Articular chondrocyte of knee joint (primary cell): Measurements from ENCODE around the gene SFN. TPM values are rescaled to one million over a fixed set of nuclear protein-coding genes. Genes with fewer than 3 reads are reported as not detected.

Experiments used
- small RNA-seq: library from RNA; depleted of rRNA; stranded (forward); fragments of <200 nt; gene quantifications from one replicate; pipeline ENCODE3, GENCODE V24; 2012
- total RNA-seq: library from RNA; depleted of rRNA; stranded (reverse); fragments of >200 nt; gene quantifications from 2 replicates; pipeline ENCODE4 v1.2.3, GENCODE V29; 2012

SFN gene
- total RNA-seq = 0.54 and 0.78 TPM in 2 replicates

DNA sequence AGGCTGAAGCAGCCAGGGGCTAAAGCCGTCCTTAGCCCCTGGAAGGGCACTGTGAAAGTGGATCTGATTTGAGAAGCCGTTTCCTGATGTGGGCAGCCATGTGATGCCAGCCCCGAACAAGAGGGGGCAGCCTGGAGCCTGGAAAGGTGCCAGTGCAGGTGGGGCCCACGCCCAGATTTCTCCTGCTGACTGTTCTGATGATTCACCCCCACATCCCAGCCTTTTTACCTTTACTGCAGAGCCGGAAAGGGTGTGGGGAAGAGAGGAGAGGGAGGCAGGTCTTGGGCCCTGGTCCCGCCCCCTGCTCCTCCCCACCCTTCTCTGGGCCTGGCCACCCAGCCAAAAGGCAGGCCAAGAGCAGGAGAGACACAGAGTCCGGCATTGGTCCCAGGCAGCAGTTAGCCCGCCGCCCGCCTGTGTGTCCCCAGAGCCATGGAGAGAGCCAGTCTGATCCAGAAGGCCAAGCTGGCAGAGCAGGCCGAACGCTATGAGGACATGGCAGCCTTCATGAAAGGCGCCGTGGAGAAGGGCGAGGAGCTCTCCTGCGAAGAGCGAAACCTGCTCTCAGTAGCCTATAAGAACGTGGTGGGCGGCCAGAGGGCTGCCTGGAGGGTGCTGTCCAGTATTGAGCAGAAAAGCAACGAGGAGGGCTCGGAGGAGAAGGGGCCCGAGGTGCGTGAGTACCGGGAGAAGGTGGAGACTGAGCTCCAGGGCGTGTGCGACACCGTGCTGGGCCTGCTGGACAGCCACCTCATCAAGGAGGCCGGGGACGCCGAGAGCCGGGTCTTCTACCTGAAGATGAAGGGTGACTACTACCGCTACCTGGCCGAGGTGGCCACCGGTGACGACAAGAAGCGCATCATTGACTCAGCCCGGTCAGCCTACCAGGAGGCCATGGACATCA, at the start of gene SFN:
TSS of gene SFN (plus strand) at position 369 of the 904 bp plus-strand sequence. CDS start at position 433, 64 bp downstream.

DNA sequence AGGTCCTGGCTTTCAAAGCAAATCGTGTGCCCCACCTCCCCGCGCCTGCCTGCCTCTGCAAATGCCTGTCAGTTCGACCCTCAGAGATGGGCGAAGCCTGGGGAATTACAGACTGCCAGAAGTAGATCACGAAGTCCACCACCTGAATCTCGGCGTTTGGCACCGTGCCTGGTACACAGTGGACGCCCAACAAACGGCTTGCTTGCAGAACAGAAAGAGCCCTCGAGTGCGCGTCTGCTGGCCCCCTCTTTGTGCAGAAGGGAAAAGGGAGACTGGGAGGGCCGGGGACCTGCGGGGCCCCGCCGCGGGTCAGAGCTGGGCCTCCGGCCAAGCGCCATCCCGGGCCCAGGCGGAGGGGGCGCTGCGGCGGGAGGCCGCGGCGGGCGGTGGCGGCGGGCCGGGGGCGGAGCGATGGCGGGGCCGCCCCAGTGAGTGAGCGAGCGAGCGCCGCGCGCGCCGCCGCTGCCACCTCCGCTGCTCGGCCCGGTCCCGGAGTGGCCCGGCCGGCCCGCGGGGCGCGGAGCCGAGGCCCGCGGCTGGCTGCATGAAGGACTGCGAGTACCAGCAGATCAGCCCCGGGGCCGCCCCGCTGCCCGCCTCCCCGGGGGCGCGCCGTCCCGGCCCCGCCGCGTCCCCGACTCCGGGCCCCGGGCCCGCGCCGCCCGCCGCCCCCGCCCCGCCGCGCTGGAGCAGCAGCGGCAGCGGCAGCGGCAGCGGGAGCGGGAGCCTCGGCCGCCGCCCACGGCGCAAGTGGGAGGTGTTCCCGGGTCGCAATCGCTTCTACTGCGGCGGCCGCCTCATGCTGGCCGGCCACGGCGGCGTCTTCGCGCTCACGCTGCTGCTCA, 36.5 kb upstream of the SFN start, which contains the start of gene ZDHHC18:
TSS of gene ZDHHC18 (plus strand) at position 428 of the 845 bp plus-strand sequence. CDS start at position 545, 117 bp downstream.

DNA sequence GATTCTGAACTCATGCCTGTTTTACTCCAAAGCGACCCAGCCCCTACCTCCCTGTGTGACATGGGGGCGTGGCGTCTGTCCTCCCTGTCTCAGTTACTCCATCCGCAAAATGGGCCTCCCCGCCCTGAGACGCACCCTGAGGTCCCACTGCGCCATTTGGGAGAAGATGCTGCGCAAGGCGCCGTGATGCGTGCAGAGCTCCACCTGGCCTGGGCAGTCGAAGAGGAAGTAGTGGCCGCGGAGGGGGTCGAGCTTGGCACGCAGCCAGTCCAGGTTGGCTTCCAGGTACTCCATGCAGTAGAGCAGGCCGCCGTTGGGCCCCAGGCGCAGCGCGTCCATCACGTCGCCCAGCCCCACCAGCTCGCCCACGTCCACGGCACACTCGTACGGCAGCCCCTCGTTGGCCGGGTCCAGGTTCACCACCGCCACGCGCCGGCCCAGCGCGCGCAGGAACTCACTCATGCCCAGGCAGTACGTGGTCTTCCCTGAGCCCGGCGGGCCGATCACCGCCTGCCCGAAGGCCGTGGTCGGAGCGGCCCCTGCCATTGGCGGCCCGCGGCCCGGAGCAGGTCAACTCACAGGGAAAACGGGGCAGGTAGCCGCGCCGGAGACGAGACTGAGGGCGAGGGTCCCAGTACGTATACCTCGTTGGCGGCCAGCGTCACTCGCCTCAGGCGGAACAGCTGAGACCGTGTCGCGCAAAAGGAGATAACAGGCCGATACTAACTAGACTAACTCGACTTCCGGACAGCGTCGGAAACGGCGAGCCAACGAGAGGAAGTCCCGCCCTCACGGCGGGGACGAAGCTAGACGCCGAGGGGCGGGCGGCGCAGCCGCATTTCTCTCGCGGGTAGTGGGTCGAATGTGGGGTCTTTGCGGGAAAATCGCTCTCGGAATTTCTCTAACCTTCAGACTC, 26.9 kb downstream of the SFN start, which contains the start of gene GPN2:
TSS of gene GPN2 (minus strand) at position 733 of the 916 bp plus-strand sequence. CDS start at position 546, 187 bp downstream.

GRCh38 chr1:26900001-26900814, 37.3 kb downstream of the SFN start, which contains the start of gene GPATCH3:
TSS of gene GPATCH3 (minus strand) at chr1:26900467. CDS start at chr1:26900442, 25 bp downstream.

Small RNA genes within 50 kb of the gene (small RNA-seq; reads per million reads assigned to genes)
- gene RN7SL165P = not detected

Other genes with a start within 250 kb of the SFN start
- 22.6 and 26.2 TPM in 2 replicates for gene ARID1A, start 167.1 kb upstream of the SFN start, total RNA-seq
- gene PIGV, start 75.2 kb upstream of the SFN start, total RNA-seq = 13.5 and 15.3 TPM in 2 replicates
- 7.5 and 8.0 TPM in 2 replicates for gene ZDHHC18, start 36.5 kb upstream of the SFN start, total RNA-seq
- 8.2 and 9.9 TPM in 2 replicates for gene GPN2, start 27.1 kb downstream of the SFN start, total RNA-seq
- gene GPATCH3, start 37.3 kb downstream of the SFN start, total RNA-seq = 8.4 and 10.3 TPM in 2 replicates
- gene NR0B2, start 50.8 kb downstream of the SFN start, total RNA-seq = not detected in 2 replicates
- gene NUDC, start 58.6 kb downstream of the SFN start, total RNA-seq = 22.5 and 23.0 TPM in 2 replicates
- gene KDF1, start 97.3 kb downstream of the SFN start, total RNA-seq = not detected in 2 replicates
- 6.4 and 8.4 TPM in 2 replicates for gene TRNP1, start 130.5 kb downstream of the SFN start, total RNA-seq
- 12.1 and 21.3 TPM in 2 replicates for gene TENT5B, start 149.7 kb downstream of the SFN start, total RNA-seq